K562 (cell line): ENCODE measurements around the gene NIFK. TPM values are rescaled to one million over a fixed set of nuclear protein-coding genes. Genes with fewer than 3 reads are reported as not detected.

Source experiments
- ATAC-seq: fragments of 200-7000 bp; cut with Tn5 transposase; 3 replicates; pipeline ENCODE4 v1.9.1; 2020; ENCODE audit warnings: moderate library complexity
- BruUV-seq: library from RNA; stranded (reverse); fragments of 400-500 nt; replicated peaks from 2 replicates; lab custom pipeline; 2021; lab: Mats Ljungman, UMichigan
- CTCF ChIA-PET: fragments of 300-600 bp; formaldehyde crosslinking; extraction: SDS; loops from one replicate; lab custom pipeline; 2021; ENCODE audit warnings: low intra/inter-chr PET ratio; lab: Yijun Ruan, JAX
- POLR2A ChIA-PET: fragments of 300-600, 350-650 bp; sonication (Branson Sonifier 250); formaldehyde crosslinking; extraction: SDS; loops from one replicate; lab custom pipeline; 2021; ENCODE audit warnings: antibody characterized with exemption, inconsistent platforms; lab: Yijun Ruan, JAX
- DNase-seq, 4 experiments: peaks; one replicate each; pipeline versions ENCODE4 v3.0.0 to v3.0.0-alpha.2; 2011 to 2018; ENCODE audit warnings: low spot score in 3 of 4, mixed read lengths in 3 of 4; ENCODE audit errors: extremely low read depth in 1 of 4
- FAIRE-seq: peaks from 2 replicates; lab custom pipeline; 2011; peaks lifted over from hg19 to GRCh38; lab: Jason Lieb, UNC
- H2AFZ ChIP-seq: 2 replicates; pipeline ENCODE4 v1.6.0; 2011; ENCODE audit warnings: low read depth, low read length, control low read depth, inconsistent platforms
- H3K27ac ChIP-seq: fragments of 200-600 bp; 3 replicates; pipeline ENCODE4 v1.8.0; 2011; ENCODE audit warnings: low read depth, mild to moderate bottlenecking, control low read depth, inconsistent platforms, low read length, moderate library complexity, mixed read lengths; ENCODE audit errors: extremely low read depth
- H3K27me3 ChIP-seq, 2 experiments: fragments of 300-600 bp in 1 of 2; 2 replicates in 1 of 2; 3 replicates in 1 of 2; pipeline versions ENCODE4 v1.6.0 to v1.8.0; 2011; ENCODE audit warnings: inconsistent platforms in 2 of 2, low read length in 2 of 2, mild to moderate bottlenecking in 1 of 2, mixed read lengths in 1 of 2, moderate library complexity in 1 of 2; ENCODE audit not compliant: control insufficient read depth in 2 of 2, insufficient read depth in 2 of 2
- H3K36me3 ChIP-seq: fragments of 300-600 bp; 3 replicates; pipeline ENCODE4 v1.8.0; 2011; ENCODE audit warnings: mild to moderate bottlenecking, low read length, inconsistent platforms; ENCODE audit not compliant: control insufficient read depth, insufficient read depth
- H3K4me1 ChIP-seq, 2 experiments: fragments of 200-600 bp in 1 of 2; replicated peaks in 1 of 2; 2 replicates in 1 of 2; 3 replicates in 1 of 2; pipeline versions ENCODE4 v1.5.1 to v1.8.0; 2011; ENCODE audit warnings: inconsistent platforms in 2 of 2, low read length in 2 of 2, mild to moderate bottlenecking in 1 of 2, mixed read lengths in 1 of 2, moderate library complexity in 1 of 2; ENCODE audit not compliant: control insufficient read depth in 2 of 2, insufficient read depth in 2 of 2
- H3K4me2 ChIP-seq: 2 replicates; pipeline ENCODE4 v1.6.1; 2011; ENCODE audit warnings: low read length, control low read depth, inconsistent platforms, mixed read lengths; ENCODE audit not compliant: insufficient read depth
- H3K4me3 ChIP-seq: fragments of 200-600 bp; sonication (generic), shearing (Covaris generic); 2 replicates; pipeline ENCODE4 v1.5.1; 2016; ENCODE audit warnings: control low read depth, inconsistent platforms
- H3K79me2 ChIP-seq: fragments of 200-600 bp; 3 replicates; pipeline ENCODE4 v1.8.0; 2011; ENCODE audit warnings: low read length, inconsistent platforms; ENCODE audit not compliant: control insufficient read depth, insufficient read depth
- H3K9ac ChIP-seq, 2 experiments: 2 replicates each; pipeline versions ENCODE4 v1.6.0 to v1.6.1; 2011; ENCODE audit warnings: low read depth in 2 of 2, low read length in 2 of 2, control low read depth in 1 of 2, inconsistent platforms in 1 of 2, mild to moderate bottlenecking in 1 of 2, mixed read lengths in 1 of 2; ENCODE audit not compliant: insufficient read depth in 1 of 2
- H3K9me1 ChIP-seq: one replicate; pipeline ENCODE4 v1.6.0; 2011; ENCODE audit warnings: inconsistent platforms, mild to moderate bottlenecking, low read length, moderate library complexity; ENCODE audit not compliant: control insufficient read depth, insufficient read depth
- H3K9me3 ChIP-seq: replicated peaks from 2 replicates; pipeline ENCODE4 v1.5.1; 2011; ENCODE audit warnings: low read depth, low read length, inconsistent platforms; ENCODE audit not compliant: control insufficient read depth, insufficient read depth
- H4K20me1 ChIP-seq: replicated peaks from 2 replicates; pipeline ENCODE4 v1.6.1; 2011; ENCODE audit warnings: low read length, inconsistent platforms, mixed read lengths; ENCODE audit not compliant: control insufficient read depth, insufficient read depth
- FIP1L1 ChIP-seq: fragments of 200-400 bp; formaldehyde crosslinking; IDR thresholded peaks from 2 replicates; pipeline ENCODE4 v1.6.1; 2018; ENCODE audit warnings: mild to moderate bottlenecking, low read depth, low read length; ENCODE audit not compliant: poor library complexity, severe bottlenecking
- GABPA ChIP-seq: fragments of 200-800 bp; sonication (Bioruptor generic); conservative IDR thresholded peaks from 2 replicates; pipeline ENCODE4 v1.6.1; 2016; ENCODE audit warnings: low read depth, missing genetic modification characterization, missing compliant biosample characterization
- NFIC ChIP-seq: fragments of 450-650 bp; IDR thresholded peaks from 2 replicates; pipeline ENCODE4 v1.6.1; 2017; ENCODE audit warnings: mild to moderate bottlenecking, inconsistent platforms
- NR2C1 ChIP-seq, 2 experiments: fragments of 450-650 bp; IDR thresholded peaks; 2 replicates each; pipeline ENCODE4 v1.6.1; 2017; ENCODE audit warnings: mild to moderate bottlenecking in 2 of 2, antibody characterized with exemption in 1 of 2, inconsistent platforms in 1 of 2, missing compliant biosample characterization in 1 of 2, missing genetic modification characterization in 1 of 2
- NR2C2 ChIP-seq, 2 experiments: fragments of 200-800 bp in 1 of 2; sonication (Bioruptor generic) in 1 of 2; sonication (generic) in 1 of 2; formaldehyde crosslinking in 1 of 2; IDR thresholded peaks; 2 replicates each; pipeline versions ENCODE4 v1.6.1 to v1.8.0; 2016 to 2022; ENCODE audit warnings: mild to moderate bottlenecking in 1 of 2, missing compliant biosample characterization in 1 of 2, missing genetic modification characterization in 1 of 2, missing genetic modification reagents in 1 of 2
- RHOXF2B ChIP-seq: fragments of 250-450 bp; sonication (Bioruptor Pico); conservative IDR thresholded peaks from 2 replicates; pipeline ENCODE4 v1.5.1; 2021
- STAT5A ChIP-seq: IDR thresholded peaks from 2 replicates; pipeline ENCODE4 v1.6.1; 2012; ENCODE audit warnings: low read length, inconsistent platforms, borderline replicate concordance
- ZFX ChIP-seq: sonication (generic); formaldehyde crosslinking; IDR thresholded peaks from 2 replicates; pipeline ENCODE4 v1.8.0; 2022; ENCODE audit warnings: mild to moderate bottlenecking, missing genetic modification reagents, moderate library complexity
- WGBS: fragments of 100-300 bp; shearing (Covaris generic); methylation state at CpG from one replicate; pipeline ENCODE4 v1.1.6; 2016; ENCODE audit warnings: low coverage, mixed read lengths; ENCODE audit not compliant: insufficient coverage; ENCODE audit errors: missing lambda C conversion rate; 5-methylcytosine and 5-hydroxymethylcytosine counted together
- in situ Hi-C: fragments of 300-500 bp; cut with MboI; formaldehyde crosslinking; loops from 4 replicates; pipeline ENCODE4 v1.15.0; 2018; ENCODE audit warnings: inconsistent platforms, mixed read lengths
- intact Hi-C: fragments of 100-400 bp; cut with micrococcal nuclease; formaldehyde crosslinking; loops from 2 replicates; pipeline ENCODE4 v1.14.2; 2022
- polyA plus RNA-seq, 8 experiments: library from polyadenylated mRNA; depleted of rRNA in 4 of 8; stranded (reverse) in 5 of 8; unstranded in 3 of 8; fragments of >200 nt; fragmentation: Nextera tagmentation in 2 of 8; fragmentation: Illumina TruSeq in 1 of 8; extraction: Ambion mirVana in 2 of 8; extraction: Trizol in 1 of 8; gene quantifications; 2 replicates each; pipeline versions ENCODE4 v1.2.1 to v1.2.3, GENCODE V29; 2011 to 2014; ENCODE audit warnings: inconsistent platforms in 1 of 8, missing spikeins in 1 of 8
- total RNA-seq, 7 experiments: library from RNA; depleted of rRNA in 6 of 7; stranded (reverse); fragments of >200 nt in 6 of 7; fragmentation: Illumina TruSeq in 2 of 7; extraction: Trizol in 2 of 7; gene quantifications; 2 replicates each; pipeline versions ENCODE4 v1.2.1 to v1.2.3, GENCODE V29; 2011 to 2021; ENCODE audit warnings: low replicate concordance in 1 of 7
- TF ChIP-seq, protein P1 (sequence below): fragments of 450-650 bp; IDR thresholded peaks from 2 replicates; pipeline ENCODE4 v1.6.1; 2016

Gene NIFK
- total and polyA plus RNA-seq, 9 of the 15 experiments (the other 6 are each of a cell fraction or from before 2014, with no cell fraction given) = 60.2 to 426 (median 183) TPM

DNA sequence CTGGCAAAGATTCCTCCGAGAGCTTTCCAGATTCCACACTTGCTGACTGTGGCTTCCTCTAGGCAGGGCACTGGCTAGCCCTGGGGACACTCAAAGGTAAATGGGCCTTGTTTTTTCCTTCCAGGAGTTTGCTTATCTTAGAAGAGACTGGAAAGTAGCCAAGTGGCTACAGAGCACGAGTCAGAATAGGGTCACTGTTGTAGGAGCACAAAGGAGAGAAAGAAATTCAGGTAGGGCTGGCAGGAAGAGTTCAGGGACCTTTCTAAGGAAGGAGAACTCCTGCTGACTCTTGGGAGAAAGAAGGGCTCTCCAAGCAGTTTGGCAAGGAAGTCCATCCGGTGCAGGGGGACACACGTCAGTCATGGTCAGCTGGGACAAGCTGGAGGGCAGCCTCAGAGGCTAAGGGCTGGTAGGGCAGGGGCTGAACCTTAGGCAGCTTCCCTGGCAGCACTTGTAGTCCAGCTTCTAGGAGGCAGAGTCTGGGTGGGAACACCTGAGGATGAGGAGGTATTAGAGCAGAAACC, 39.5 kb downstream of the NIFK start:
- POLR2A ChIA-PET = interaction anchor here (0.6 to 0.7 kb wide), 3 partner anchors 166 to 352 kb away, joined by 3 to 4 read pairs (median 3); no protein-coding TSS in a partner anchor
- peaks cover 17 to 32% of the 10 kb centered on the region in 2 experiments for H3K4me1 ChIP-seq
- intact Hi-C loops = loop anchor here (1.0 to 5.0 kb wide), 3 partner anchors 12 to 100 kb away; no protein-coding TSS in a partner anchor
- TF ChIP-seq, protein P1, sequence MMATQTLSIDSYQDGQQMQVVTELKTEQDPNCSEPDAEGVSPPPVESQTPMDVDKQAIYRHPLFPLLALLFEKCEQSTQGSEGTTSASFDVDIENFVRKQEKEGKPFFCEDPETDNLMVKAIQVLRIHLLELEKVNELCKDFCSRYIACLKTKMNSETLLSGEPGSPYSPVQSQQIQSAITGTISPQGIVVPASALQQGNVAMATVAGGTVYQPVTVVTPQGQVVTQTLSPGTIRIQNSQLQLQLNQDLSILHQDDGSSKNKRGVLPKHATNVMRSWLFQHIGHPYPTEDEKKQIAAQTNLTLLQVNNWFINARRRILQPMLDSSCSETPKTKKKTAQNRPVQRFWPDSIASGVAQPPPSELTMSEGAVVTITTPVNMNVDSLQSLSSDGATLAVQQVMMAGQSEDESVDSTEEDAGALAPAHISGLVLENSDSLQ = 0 out of 2 replicates have a peak, but pooled peaks have one; percentile 19
- 0 out of 2 replicates have a peak, but pooled peaks have one; percentile 26 for TF ChIP-seq GABPA (tag)
- peak; percentile 88 for TF ChIP-seq NFIC
- TF ChIP-seq ZFX (CRISPR knock-in tag) = 0 out of 2 replicates have a peak, but pooled peaks have one; percentile 26
- no peak for TF ChIP-seq FIP1L1
- no peak for TF ChIP-seq RHOXF2B
- no peak for TF ChIP-seq NR2C1 (IDR thresholded peaks at IDR 0.05)
- peak; percentile 25; the same call in 1 of the 2 replicates for TF ChIP-seq NR2C1 (tag; IDR thresholded peaks at IDR 0.05)
- TF ChIP-seq NR2C2 (CRISPR knock-in tag; IDR thresholded peaks at IDR 0.05) = no peak
- TF ChIP-seq NR2C2 (tag; IDR thresholded peaks at IDR 0.05) = peak; percentile 56
- TF ChIP-seq STAT5A = no peak
- FAIRE-seq = peak; percentile 66
- peak in 2 of 4 experiments; percentile 34 to 63 for DNase-seq
- no peaks in the 10 kb centered on the region for H3K36me3 ChIP-seq
- H3K4me2 ChIP-seq = no peak overlapping the region; the same call in 1 of the 2 replicates
- peak overlapping the region; percentile 50; the same call in 1 of the 3 replicates for H3K27ac ChIP-seq
- peak overlapping the region; percentile 90 for H2AFZ ChIP-seq
- no peaks in the 10 kb centered on the region for H4K20me1 ChIP-seq
- peak; percentile 57 for ATAC-seq
- no peaks in the 10 kb centered on the region for H3K9me3 ChIP-seq
- H3K4me3 ChIP-seq = no peak overlapping the region
- H3K9me1 ChIP-seq = peaks cover 10% of the 10 kb centered on the region
- no peaks in the 10 kb centered on the region for H3K27me3 ChIP-seq
- CTCF ChIA-PET = no interaction called here
- H3K9ac ChIP-seq = peak overlapping the region; percentile 0 to 90; a peak in 3 of 4 replicates
- BruUV-seq = no TSS peak
- in situ Hi-C loops = no loop called here
- no peaks in the 10 kb centered on the region for H3K79me2 ChIP-seq
- WGBS = 29% methylated on average over 4 of the region's 4 CpGs
